Measurements from ENCODE around the gene ZNF619. TPM values are rescaled to one million over a fixed set of nuclear protein-coding genes. Genes with fewer than 3 reads are reported as not detected.

ZNF619 gene
- total RNA-seq, 1 donor: 6.5 TPM

GRCh38 chr3:40477666-40478065 lies 744 bp downstream of the ZNF619 start:
- H3K4me3 ChIP-seq (ENCODE audit: insufficient read depth, low read length): peak overlapping the region; percentile 97
- no peaks in the 10 kb centered on the region for H3K9me3 ChIP-seq (ENCODE audit: low read depth, low read length)
- H3K27me3 ChIP-seq (ENCODE audit: insufficient read depth, low read length): no peaks in the 10 kb centered on the region
- peaks cover 3% of the 10 kb centered on the region for H3K36me3 ChIP-seq (ENCODE audit: insufficient read depth, low read length)
- TF ChIP-seq CTCF (IDR thresholded peaks at IDR 0.05; ENCODE audit: extremely low read depth, low read depth, low read length): no peak
- H3K4me2 ChIP-seq (ENCODE audit: insufficient read depth, low read length): peak overlapping the region; percentile 85
- peak; percentile 63 for DNase-seq (ENCODE audit: insufficient read length, low spot score, missing footprints)
- peaks cover 3% of the 10 kb centered on the region for H3K79me2 ChIP-seq (ENCODE audit: insufficient read depth, low read length)
- H3K27ac ChIP-seq (ENCODE audit: low read depth, low read length): peak overlapping the region; percentile 85
- H4K20me1 ChIP-seq (ENCODE audit: insufficient read depth, low read length): no peaks in the 10 kb centered on the region
- peak overlapping the region; percentile 91 for H2AFZ ChIP-seq (ENCODE audit: low read length)
- peaks cover 7% of the 10 kb centered on the region for H3K4me1 ChIP-seq (ENCODE audit: insufficient read depth, low read length)

GRCh38 chr3:40487172-40487571 lies 10.2 kb downstream of the ZNF619 start:
- Histone ChIP-seq H4K20me1 (ENCODE audit: insufficient read depth, low read length) (no peaks in the 10 kb centered on the region), H3K79me2 (ENCODE audit: insufficient read depth, low read length) (no peaks in the 10 kb centered on the region), H3K9me3 (ENCODE audit: low read depth, low read length) (peaks cover 20% of the 10 kb centered on the region), H3K4me3 (ENCODE audit: insufficient read depth, low read length) (no peak overlapping the region), H3K36me3 (ENCODE audit: insufficient read depth, low read length) (peaks cover 26% of the 10 kb centered on the region), H3K4me2 (ENCODE audit: insufficient read depth, low read length) (no peak overlapping the region), H2AFZ (ENCODE audit: low read length) (no peak overlapping the region), H3K27me3 (ENCODE audit: insufficient read depth, low read length) (no peaks in the 10 kb centered on the region), H3K27ac (ENCODE audit: low read depth, low read length) (no peak overlapping the region), H3K4me1 (ENCODE audit: insufficient read depth, low read length) (no peaks in the 10 kb centered on the region)
- no peak for TF ChIP-seq CTCF (IDR thresholded peaks at IDR 0.05; ENCODE audit: extremely low read depth, low read depth, low read length)
- DNase-seq (ENCODE audit: insufficient read length, low spot score, missing footprints): no peak

GRCh38 chr3:40490916-40491315 lies 14.0 kb downstream of the ZNF619 start:
- no peak for TF ChIP-seq CTCF (IDR thresholded peaks at IDR 0.05; ENCODE audit: extremely low read depth, low read depth, low read length)
- H3K27me3 ChIP-seq (ENCODE audit: insufficient read depth, low read length): no peaks in the 10 kb centered on the region
- H3K9me3 ChIP-seq (ENCODE audit: low read depth, low read length): peaks cover 19% of the 10 kb centered on the region
- no peak overlapping the region for H3K27ac ChIP-seq (ENCODE audit: low read depth, low read length)
- no peak overlapping the region for H3K4me3 ChIP-seq (ENCODE audit: insufficient read depth, low read length)
- no peaks in the 10 kb centered on the region for H3K4me1 ChIP-seq (ENCODE audit: insufficient read depth, low read length)
- no peak overlapping the region for H2AFZ ChIP-seq (ENCODE audit: low read length)
- H4K20me1 ChIP-seq (ENCODE audit: insufficient read depth, low read length): no peaks in the 10 kb centered on the region
- H3K79me2 ChIP-seq (ENCODE audit: insufficient read depth, low read length): no peaks in the 10 kb centered on the region
- DNase-seq (ENCODE audit: insufficient read length, low spot score, missing footprints): peak; percentile 42
- H3K4me2 ChIP-seq (ENCODE audit: insufficient read depth, low read length): no peak overlapping the region
- peaks cover 23% of the 10 kb centered on the region for H3K36me3 ChIP-seq (ENCODE audit: insufficient read depth, low read length)

GRCh38 chr3:40494698-40495097 lies 17.8 kb downstream of the ZNF619 start:
- peak; percentile 39 for DNase-seq (ENCODE audit: insufficient read length, low spot score, missing footprints)
- no peaks in the 10 kb centered on the region for H3K36me3 ChIP-seq (ENCODE audit: insufficient read depth, low read length)
- no peaks in the 10 kb centered on the region for H3K9me3 ChIP-seq (ENCODE audit: low read depth, low read length)
- no peak overlapping the region for H3K4me3 ChIP-seq (ENCODE audit: insufficient read depth, low read length)
- no peaks in the 10 kb centered on the region for H3K79me2 ChIP-seq (ENCODE audit: insufficient read depth, low read length)
- no peaks in the 10 kb centered on the region for H3K27me3 ChIP-seq (ENCODE audit: insufficient read depth, low read length)
- no peak overlapping the region for H3K27ac ChIP-seq (ENCODE audit: low read depth, low read length)
- no peaks in the 10 kb centered on the region for H3K4me1 ChIP-seq (ENCODE audit: insufficient read depth, low read length)
- H4K20me1 ChIP-seq (ENCODE audit: insufficient read depth, low read length): no peaks in the 10 kb centered on the region
- no peak overlapping the region for H3K4me2 ChIP-seq (ENCODE audit: insufficient read depth, low read length)
- no peak for TF ChIP-seq CTCF (IDR thresholded peaks at IDR 0.05; ENCODE audit: extremely low read depth, low read depth, low read length)
- no peak overlapping the region for H2AFZ ChIP-seq (ENCODE audit: low read length)

Data from osteoblast (primary cell).